Measurements from ENCODE around the gene DDI2. TPM values are rescaled to one million over a fixed set of nuclear protein-coding genes. Genes with fewer than 3 reads are reported as not detected.

Gene DDI2
- polyA plus RNA-seq, 1 donor from 2014 or later = 3.8 TPM

DNA sequence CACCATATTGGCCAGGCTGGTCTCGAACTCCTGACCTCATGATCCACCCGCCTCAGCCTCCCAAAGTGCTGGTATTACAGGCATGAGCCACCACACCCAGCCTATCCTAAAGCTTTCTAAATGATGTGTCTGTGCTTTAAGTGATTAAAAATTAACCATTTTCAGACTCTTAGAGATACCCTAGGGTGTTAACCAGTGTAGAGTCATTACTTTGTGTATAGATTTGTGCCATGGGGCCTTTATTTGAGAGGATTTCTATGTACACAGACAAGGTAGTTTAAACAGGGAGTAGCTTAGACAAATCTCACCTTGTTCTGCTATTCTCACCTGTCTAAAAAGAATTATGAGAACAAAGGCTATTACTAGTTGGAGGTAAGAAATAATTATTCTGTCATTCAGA is 54.2 kb downstream of the DDI2 start:
- H3K27me3 ChIP-seq (ENCODE audit: insufficient read depth, low read depth, low read length) = no peaks in the 10 kb centered on the region
- H3F3A ChIP-seq (ENCODE audit: insufficient read depth, low read length, poor library complexity, severe bottlenecking) = no peaks in the 10 kb centered on the region

DNA sequence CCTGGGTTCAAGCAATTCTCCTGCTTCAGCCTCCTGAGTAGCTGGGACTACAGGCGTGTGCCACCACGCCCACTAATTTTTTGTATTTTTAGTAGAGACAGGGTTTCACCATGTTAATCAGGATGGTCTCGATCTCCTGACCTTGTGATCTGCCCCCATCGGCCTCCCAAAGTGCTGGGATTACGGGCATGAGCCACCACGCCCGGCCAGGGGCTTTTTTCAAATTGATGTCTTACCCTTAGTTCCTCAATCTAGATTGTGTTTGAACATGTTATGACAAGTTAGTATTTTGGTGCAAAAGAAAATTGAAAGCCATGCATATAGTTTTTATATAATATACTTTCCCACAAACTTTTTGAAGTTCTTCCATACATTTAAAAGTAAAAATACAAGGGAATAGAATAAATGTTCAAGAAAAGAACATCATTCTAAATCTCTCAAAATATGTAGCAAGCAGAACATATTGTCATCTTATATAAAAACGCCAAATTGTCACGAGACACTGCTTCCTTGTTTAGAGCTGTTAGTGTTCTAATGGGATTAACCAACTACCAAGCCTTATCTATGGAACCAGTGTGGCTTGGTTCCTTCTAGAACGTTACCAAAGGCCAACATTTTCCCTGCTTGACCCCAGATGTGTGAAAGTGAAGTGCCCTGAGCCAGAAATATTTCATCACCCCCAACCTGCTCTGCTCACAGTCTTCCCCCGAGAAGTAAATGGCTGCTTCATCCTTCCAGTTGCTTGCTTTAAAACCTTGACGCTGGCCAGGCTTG is 57.3 kb downstream of the DDI2 start:
- TF ChIP-seq, protein P1, sequence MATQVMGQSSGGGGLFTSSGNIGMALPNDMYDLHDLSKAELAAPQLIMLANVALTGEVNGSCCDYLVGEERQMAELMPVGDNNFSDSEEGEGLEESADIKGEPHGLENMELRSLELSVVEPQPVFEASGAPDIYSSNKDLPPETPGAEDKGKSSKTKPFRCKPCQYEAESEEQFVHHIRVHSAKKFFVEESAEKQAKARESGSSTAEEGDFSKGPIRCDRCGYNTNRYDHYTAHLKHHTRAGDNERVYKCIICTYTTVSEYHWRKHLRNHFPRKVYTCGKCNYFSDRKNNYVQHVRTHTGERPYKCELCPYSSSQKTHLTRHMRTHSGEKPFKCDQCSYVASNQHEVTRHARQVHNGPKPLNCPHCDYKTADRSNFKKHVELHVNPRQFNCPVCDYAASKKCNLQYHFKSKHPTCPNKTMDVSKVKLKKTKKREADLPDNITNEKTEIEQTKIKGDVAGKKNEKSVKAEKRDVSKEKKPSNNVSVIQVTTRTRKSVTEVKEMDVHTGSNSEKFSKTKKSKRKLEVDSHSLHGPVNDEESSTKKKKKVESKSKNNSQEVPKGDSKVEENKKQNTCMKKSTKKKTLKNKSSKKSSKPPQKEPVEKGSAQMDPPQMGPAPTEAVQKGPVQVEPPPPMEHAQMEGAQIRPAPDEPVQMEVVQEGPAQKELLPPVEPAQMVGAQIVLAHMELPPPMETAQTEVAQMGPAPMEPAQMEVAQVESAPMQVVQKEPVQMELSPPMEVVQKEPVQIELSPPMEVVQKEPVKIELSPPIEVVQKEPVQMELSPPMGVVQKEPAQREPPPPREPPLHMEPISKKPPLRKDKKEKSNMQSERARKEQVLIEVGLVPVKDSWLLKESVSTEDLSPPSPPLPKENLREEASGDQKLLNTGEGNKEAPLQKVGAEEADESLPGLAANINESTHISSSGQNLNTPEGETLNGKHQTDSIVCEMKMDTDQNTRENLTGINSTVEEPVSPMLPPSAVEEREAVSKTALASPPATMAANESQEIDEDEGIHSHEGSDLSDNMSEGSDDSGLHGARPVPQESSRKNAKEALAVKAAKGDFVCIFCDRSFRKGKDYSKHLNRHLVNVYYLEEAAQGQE (IDR thresholded peaks at IDR 0.05; ENCODE audit: borderline replicate concordance) = no peak
- no peak for TF ChIP-seq RAD21 (conservative IDR thresholded peaks at IDR 0.05)
- TF ChIP-seq EP300 (conservative IDR thresholded peaks at IDR 0.05; ENCODE audit: poor library complexity, severe bottlenecking) = no peak
- no peak for TF ChIP-seq POLR2AphosphoS5 (IDR thresholded peaks at IDR 0.05)
- no peak for TF ChIP-seq SMC3 (conservative IDR thresholded peaks at IDR 0.05; ENCODE audit: poor library complexity)
- no peak for TF ChIP-seq TAF1 (IDR thresholded peaks at IDR 0.05; ENCODE audit: low read depth)
- TF ChIP-seq, protein P2, sequence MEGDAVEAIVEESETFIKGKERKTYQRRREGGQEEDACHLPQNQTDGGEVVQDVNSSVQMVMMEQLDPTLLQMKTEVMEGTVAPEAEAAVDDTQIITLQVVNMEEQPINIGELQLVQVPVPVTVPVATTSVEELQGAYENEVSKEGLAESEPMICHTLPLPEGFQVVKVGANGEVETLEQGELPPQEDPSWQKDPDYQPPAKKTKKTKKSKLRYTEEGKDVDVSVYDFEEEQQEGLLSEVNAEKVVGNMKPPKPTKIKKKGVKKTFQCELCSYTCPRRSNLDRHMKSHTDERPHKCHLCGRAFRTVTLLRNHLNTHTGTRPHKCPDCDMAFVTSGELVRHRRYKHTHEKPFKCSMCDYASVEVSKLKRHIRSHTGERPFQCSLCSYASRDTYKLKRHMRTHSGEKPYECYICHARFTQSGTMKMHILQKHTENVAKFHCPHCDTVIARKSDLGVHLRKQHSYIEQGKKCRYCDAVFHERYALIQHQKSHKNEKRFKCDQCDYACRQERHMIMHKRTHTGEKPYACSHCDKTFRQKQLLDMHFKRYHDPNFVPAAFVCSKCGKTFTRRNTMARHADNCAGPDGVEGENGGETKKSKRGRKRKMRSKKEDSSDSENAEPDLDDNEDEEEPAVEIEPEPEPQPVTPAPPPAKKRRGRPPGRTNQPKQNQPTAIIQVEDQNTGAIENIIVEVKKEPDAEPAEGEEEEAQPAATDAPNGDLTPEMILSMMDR (IDR thresholded peaks at IDR 0.05; ENCODE audit: poor library complexity, severe bottlenecking) = no peak
- TF ChIP-seq MXI1 (conservative IDR thresholded peaks at IDR 0.05; ENCODE audit: poor library complexity, severe bottlenecking) = no peak
- no peak for TF ChIP-seq EZH2 (IDR thresholded peaks at IDR 0.05; ENCODE audit: borderline replicate concordance, insufficient read depth, low read length, poor library complexity, severe bottlenecking)
- Histone ChIP-seq H3K4me3 (ENCODE audit: low read length) (no peak overlapping the region), H3K4me2 (ENCODE audit: low read length) (no peak overlapping the region), H3K9me2 (ENCODE audit: insufficient read depth, low read length) (no peaks in the 10 kb centered on the region), H3K27ac (ENCODE audit: low read length) (no peak overlapping the region), H3K79me2 (replicated peaks; ENCODE audit: insufficient read depth, low read length) (no peaks in the 10 kb centered on the region), H2AFZ (ENCODE audit: low read depth, low read length) (no peak overlapping the region), H3K27me3 (ENCODE audit: insufficient read depth, low read depth, low read length) (no peaks in the 10 kb centered on the region), H3K9ac (ENCODE audit: low read length) (no peak overlapping the region), H4K20me1 (ENCODE audit: insufficient read depth) (no peaks in the 10 kb centered on the region), H3K9me3 (ENCODE audit: low read length) (no peaks in the 10 kb centered on the region), H3F3A (ENCODE audit: insufficient read depth, low read length, poor library complexity, severe bottlenecking) (no peaks in the 10 kb centered on the region), H3K36me3 (ENCODE audit: insufficient read depth, low read length) (no peaks in the 10 kb centered on the region)

More for the DNA sequence above, 54.2 kb downstream of the DDI2 start:
- H3K4me3 ChIP-seq (ENCODE audit: low read length) = no peak overlapping the region
- H3K79me2 ChIP-seq (replicated peaks; ENCODE audit: insufficient read depth, low read length) = no peaks in the 10 kb centered on the region
- H3K27ac ChIP-seq (ENCODE audit: low read length) = peak overlapping the region; percentile 51
- H3K36me3 ChIP-seq (ENCODE audit: insufficient read depth, low read length) = no peaks in the 10 kb centered on the region
- no peaks in the 10 kb centered on the region for H4K20me1 ChIP-seq (ENCODE audit: insufficient read depth)
- no peak overlapping the region for H3K9ac ChIP-seq (ENCODE audit: low read length)
- H3K4me2 ChIP-seq (ENCODE audit: low read length) = no peak overlapping the region
- TF ChIP-seq, protein P1 (IDR thresholded peaks at IDR 0.05; ENCODE audit: borderline replicate concordance) = no peak
- TF ChIP-seq, protein P2 (IDR thresholded peaks at IDR 0.05; ENCODE audit: poor library complexity, severe bottlenecking) = no peak
- TF ChIP-seq EP300 (conservative IDR thresholded peaks at IDR 0.05; ENCODE audit: poor library complexity, severe bottlenecking) (no peak), POLR2AphosphoS5 (IDR thresholded peaks at IDR 0.05) (no peak), TAF1 (IDR thresholded peaks at IDR 0.05; ENCODE audit: low read depth) (no peak), EZH2 (IDR thresholded peaks at IDR 0.05; ENCODE audit: borderline replicate concordance, insufficient read depth, low read length, poor library complexity, severe bottlenecking) (no peak), SMC3 (conservative IDR thresholded peaks at IDR 0.05; ENCODE audit: poor library complexity) (no peak), RAD21 (conservative IDR thresholded peaks at IDR 0.05) (no peak), MXI1 (conservative IDR thresholded peaks at IDR 0.05; ENCODE audit: poor library complexity, severe bottlenecking) (no peak)
- H3K9me3 ChIP-seq (ENCODE audit: low read length) = no peaks in the 10 kb centered on the region
- no peaks in the 10 kb centered on the region for H3K9me2 ChIP-seq (ENCODE audit: insufficient read depth, low read length)
- no peak overlapping the region for H2AFZ ChIP-seq (ENCODE audit: low read depth, low read length)

Data from neural cell (in vitro differentiated cells).